Loucy (cell line): Measurements from ENCODE around the gene CLEC2B.

Source experiments
- H2AFZ ChIP-seq: fragments of 200-600 bp; sonication (generic); 2 replicates; pipeline ENCODE4 v1.6.0; 2016; ENCODE audit warnings: antibody characterized with exemption, mild to moderate bottlenecking, low read length, moderate library complexity
- H3F3A ChIP-seq: fragments of 200-600 bp; 2 replicates; pipeline ENCODE4 v1.6.0; 2016; ENCODE audit warnings: antibody characterized with exemption, low read depth, mild to moderate bottlenecking
- H3K27me3 ChIP-seq: fragments of 200-600 bp; sonication (generic); 2 replicates; pipeline ENCODE4 v1.6.1; 2014; ENCODE audit warnings: low read length, mild to moderate bottlenecking; ENCODE audit not compliant: insufficient read depth, poor library complexity, severe bottlenecking
- H3K36me3 ChIP-seq: fragments of 200-600 bp; sonication (generic); 2 replicates; pipeline ENCODE4 v1.6.1; 2016; ENCODE audit warnings: low read length; ENCODE audit not compliant: insufficient read depth
- H3K4me1 ChIP-seq: fragments of 200-600 bp; sonication (generic); 2 replicates; pipeline ENCODE4 v1.5.1; 2014; ENCODE audit warnings: low read length, mild to moderate bottlenecking; ENCODE audit not compliant: insufficient read depth, poor library complexity, severe bottlenecking
- H3K4me2 ChIP-seq: fragments of 200-600 bp; sonication (generic); 2 replicates; pipeline ENCODE4 v1.6.0; 2014; ENCODE audit warnings: antibody characterized with exemption, low read length, low read depth, mild to moderate bottlenecking; ENCODE audit not compliant: poor library complexity, severe bottlenecking
- H3K4me3 ChIP-seq: fragments of 200-600 bp; sonication (generic); 2 replicates; pipeline ENCODE4 v1.5.1; 2014; ENCODE audit warnings: low read length, mild to moderate bottlenecking, mixed read lengths; ENCODE audit not compliant: poor library complexity, severe bottlenecking
- H3K79me2 ChIP-seq: fragments of 200-600 bp; sonication (generic); 2 replicates; pipeline ENCODE4 v1.6.1; 2014; ENCODE audit warnings: low read length; ENCODE audit not compliant: insufficient read depth
- H3K9ac ChIP-seq: fragments of 200-600 bp; sonication (generic); 2 replicates; pipeline ENCODE4 v1.6.0; 2014; ENCODE audit warnings: mild to moderate bottlenecking, low read depth, low read length, moderate library complexity; ENCODE audit not compliant: poor library complexity, severe bottlenecking
- H3K9me2 ChIP-seq: fragments of 200-600 bp; sonication (generic); replicated peaks from 2 replicates; pipeline ENCODE4 v1.6.1; 2016; ENCODE audit warnings: low read depth, low read length, mixed read lengths
- H3K9me3 ChIP-seq: fragments of 200-600 bp; sonication (generic); 2 replicates; pipeline ENCODE4 v1.6.1; 2014; ENCODE audit warnings: mild to moderate bottlenecking, antibody characterized with exemption, low read length, low read depth; ENCODE audit not compliant: insufficient read depth
- H4K20me1 ChIP-seq: fragments of 200-600 bp; sonication (generic); 2 replicates; pipeline ENCODE4 v1.6.0; 2014; ENCODE audit warnings: antibody characterized with exemption, low read length, mild to moderate bottlenecking; ENCODE audit not compliant: insufficient read depth, poor library complexity, severe bottlenecking
- EZH2phosphoT487 ChIP-seq: fragments of 200-600 bp; IDR thresholded peaks from 2 replicates; pipeline ENCODE4 v1.6.1; 2018; ENCODE audit warnings: antibody characterized with exemption, mild to moderate bottlenecking, moderate library complexity, borderline replicate concordance
- TF ChIP-seq, protein P1 (sequence below): fragments of 200-600 bp; sonication (generic); conservative IDR thresholded peaks from 2 replicates; pipeline ENCODE4 v1.5.1; 2014; ENCODE audit warnings: mild to moderate bottlenecking, antibody characterized with exemption, low read length

The CLEC2B gene

DNA sequence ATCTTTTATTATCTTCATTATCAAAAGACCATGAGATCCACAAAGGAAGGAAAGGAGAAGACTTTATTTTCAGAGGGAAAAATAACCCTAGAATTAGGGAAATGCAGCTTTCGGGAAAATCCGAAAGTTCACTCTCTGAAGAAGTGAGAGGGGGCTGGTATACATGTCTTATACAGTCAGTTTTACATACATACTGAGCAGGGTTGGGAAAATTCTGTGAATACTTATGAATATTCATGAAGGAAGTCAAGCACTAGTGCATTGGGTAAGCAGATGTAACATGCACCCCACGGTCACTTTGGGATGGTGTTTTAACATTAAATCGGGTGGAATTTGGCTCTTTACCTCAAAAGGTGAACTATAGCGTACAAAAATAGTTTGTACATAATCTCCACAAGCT, 57.5 kb downstream of the CLEC2B start:
- Histone ChIP-seq H3F3A (no peaks in the 10 kb centered on the region), H3K9me3 (no peaks in the 10 kb centered on the region), H4K20me1 (no peaks in the 10 kb centered on the region), H2AFZ (no peak overlapping the region), H3K9ac (no peak overlapping the region), H3K36me3 (no peaks in the 10 kb centered on the region), H3K27me3 (no peaks in the 10 kb centered on the region), H3K4me3 (no peak overlapping the region), H3K4me1 (peaks cover 11% of the 10 kb centered on the region), H3K79me2 (no peaks in the 10 kb centered on the region; the same call in 1 of the 2 replicates), H3K9me2 (no peaks in the 10 kb centered on the region), H3K4me2 (peak overlapping the region; percentile 57)
- TF ChIP-seq, protein P1, sequence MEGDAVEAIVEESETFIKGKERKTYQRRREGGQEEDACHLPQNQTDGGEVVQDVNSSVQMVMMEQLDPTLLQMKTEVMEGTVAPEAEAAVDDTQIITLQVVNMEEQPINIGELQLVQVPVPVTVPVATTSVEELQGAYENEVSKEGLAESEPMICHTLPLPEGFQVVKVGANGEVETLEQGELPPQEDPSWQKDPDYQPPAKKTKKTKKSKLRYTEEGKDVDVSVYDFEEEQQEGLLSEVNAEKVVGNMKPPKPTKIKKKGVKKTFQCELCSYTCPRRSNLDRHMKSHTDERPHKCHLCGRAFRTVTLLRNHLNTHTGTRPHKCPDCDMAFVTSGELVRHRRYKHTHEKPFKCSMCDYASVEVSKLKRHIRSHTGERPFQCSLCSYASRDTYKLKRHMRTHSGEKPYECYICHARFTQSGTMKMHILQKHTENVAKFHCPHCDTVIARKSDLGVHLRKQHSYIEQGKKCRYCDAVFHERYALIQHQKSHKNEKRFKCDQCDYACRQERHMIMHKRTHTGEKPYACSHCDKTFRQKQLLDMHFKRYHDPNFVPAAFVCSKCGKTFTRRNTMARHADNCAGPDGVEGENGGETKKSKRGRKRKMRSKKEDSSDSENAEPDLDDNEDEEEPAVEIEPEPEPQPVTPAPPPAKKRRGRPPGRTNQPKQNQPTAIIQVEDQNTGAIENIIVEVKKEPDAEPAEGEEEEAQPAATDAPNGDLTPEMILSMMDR = no peak
- TF ChIP-seq EZH2phosphoT487 = no peak

DNA sequence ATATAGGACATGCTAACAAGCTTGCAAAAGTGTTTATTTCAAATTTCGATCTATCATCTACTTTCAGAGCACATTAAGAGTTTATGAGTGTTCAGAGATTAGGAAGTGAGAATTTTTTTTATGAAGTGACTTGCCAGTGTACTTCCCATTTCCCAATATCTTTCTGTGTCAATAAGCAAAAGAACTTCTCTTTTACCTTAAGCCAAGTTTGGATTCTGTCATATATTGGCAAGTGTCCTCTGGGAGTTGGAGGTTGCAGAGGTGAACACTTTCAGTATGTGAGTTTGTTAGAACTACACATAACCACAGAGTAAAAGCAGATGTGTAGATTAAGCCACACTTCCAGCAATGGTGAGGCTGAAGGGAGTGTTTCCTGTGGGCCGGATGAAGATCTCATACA, 58.5 kb downstream of the CLEC2B start:
- TF ChIP-seq EZH2phosphoT487 = no peak
- TF ChIP-seq, protein P1 = no peak
- Histone ChIP-seq H3K9ac (no peak overlapping the region), H3K4me1 (peaks cover 11% of the 10 kb centered on the region)

DNA sequence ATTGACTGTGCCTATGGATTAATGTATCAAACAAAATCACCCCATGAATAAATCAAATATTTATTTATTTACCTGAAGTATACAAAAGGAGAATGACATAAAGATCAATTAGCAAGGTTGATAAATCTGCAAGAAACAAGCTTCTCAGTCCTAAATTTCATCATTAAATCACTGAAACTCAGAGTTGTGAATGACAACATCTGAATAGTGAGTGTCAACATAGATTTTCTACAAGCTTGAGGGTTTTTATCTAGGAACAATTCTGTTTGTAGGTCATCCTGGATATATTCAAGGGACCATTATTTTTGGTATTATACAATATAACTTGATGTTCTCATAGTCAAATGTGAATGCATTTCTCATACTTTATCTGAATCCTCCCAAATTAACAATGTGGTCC, 59.3 kb downstream of the CLEC2B start:
- Histone ChIP-seq H3K4me1 (peaks cover 11% of the 10 kb centered on the region), H3K9me3 (no peaks in the 10 kb centered on the region), H3K4me3 (no peak overlapping the region), H3K27me3 (no peaks in the 10 kb centered on the region), H3K79me2 (no peaks in the 10 kb centered on the region; the same call in 1 of the 2 replicates), H3K9me2 (no peaks in the 10 kb centered on the region), H2AFZ (no peak overlapping the region), H4K20me1 (no peaks in the 10 kb centered on the region), H3K36me3 (no peaks in the 10 kb centered on the region), H3K4me2 (no peak overlapping the region), H3F3A (no peaks in the 10 kb centered on the region), H3K9ac (no peak overlapping the region)
- TF ChIP-seq EZH2phosphoT487 = no peak
- TF ChIP-seq, protein P1 = no peak

More for the DNA sequence above, 58.5 kb downstream of the CLEC2B start:
- Histone ChIP-seq H3F3A (no peaks in the 10 kb centered on the region), H3K79me2 (no peaks in the 10 kb centered on the region; the same call in 1 of the 2 replicates), H3K27me3 (no peaks in the 10 kb centered on the region), H3K4me3 (peak overlapping the region; percentile 23), H2AFZ (no peak overlapping the region), H3K9me2 (no peaks in the 10 kb centered on the region), H3K4me2 (peak overlapping the region; percentile 57), H3K9me3 (no peaks in the 10 kb centered on the region), H4K20me1 (no peaks in the 10 kb centered on the region), H3K36me3 (no peaks in the 10 kb centered on the region)
